Activated CD8-positive, alpha-beta memory T cell treated with anti-CD3 and anti-CD28 coated beads for 36 hours (primary cell): ENCODE data around the gene RNF224. TPM values are rescaled to one million over a fixed set of nuclear protein-coding genes. Genes with fewer than 3 reads are reported as not detected.

ENCODE experiments used
- CTCF ChIA-PET: fragments of 350-600 bp; sonication (Branson Sonifier 250); formaldehyde crosslinking; loops from one replicate; lab custom pipeline; 2021; ENCODE audit warnings: antibody characterized with exemption; lab: Charles Lee
- POLR2A ChIA-PET: fragments of 350-600 bp; sonication (Branson Sonifier 250); formaldehyde crosslinking; loops from one replicate; lab custom pipeline; 2021; ENCODE audit warnings: antibody characterized with exemption; lab: Charles Lee
- total RNA-seq, 2 experiments: library from RNA; stranded (reverse); gene quantifications; one replicate each; pipeline ENCODE4 v1.2.3, GENCODE V29; 2021

The RNF224 gene
- total RNA-seq, 2 experiments from 2014 or later, result not detected

DNA sequence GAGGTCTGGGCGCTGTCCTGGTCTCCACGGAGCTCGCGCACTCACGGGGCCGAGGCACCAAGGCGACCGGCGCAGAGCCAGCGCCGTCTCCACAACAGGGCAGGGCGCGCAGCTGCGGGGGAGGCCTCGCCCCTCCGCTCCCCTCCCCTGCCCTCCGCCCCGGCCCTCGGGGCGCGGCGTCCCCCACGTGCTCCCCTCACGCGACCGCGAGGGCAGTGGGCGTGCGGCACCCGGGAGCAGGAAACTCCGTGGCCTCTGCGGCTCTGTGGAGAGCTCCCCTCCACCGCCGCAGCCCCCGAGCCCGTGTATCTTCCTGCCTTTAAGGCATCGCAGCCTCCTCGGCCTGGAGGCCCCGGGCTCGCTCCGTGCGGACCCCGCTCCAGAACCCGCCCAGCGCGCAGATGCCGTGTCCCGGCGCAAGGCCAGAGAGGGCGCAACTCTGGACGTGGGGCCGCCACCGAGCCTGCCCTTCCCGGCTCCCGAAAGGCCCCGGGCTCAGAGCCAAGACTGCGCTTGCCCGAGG is 13.1 kb downstream of the RNF224 start:
- CTCF ChIA-PET, result interaction anchor here (0.7 to 2.4 kb wide), 8 partner anchors 10 to 211 kb away, joined by 3 to 8 read pairs (median 4); partner anchors contain the start of genes CYSRT1, MAN1B1, NELFB and RNF224

DNA sequence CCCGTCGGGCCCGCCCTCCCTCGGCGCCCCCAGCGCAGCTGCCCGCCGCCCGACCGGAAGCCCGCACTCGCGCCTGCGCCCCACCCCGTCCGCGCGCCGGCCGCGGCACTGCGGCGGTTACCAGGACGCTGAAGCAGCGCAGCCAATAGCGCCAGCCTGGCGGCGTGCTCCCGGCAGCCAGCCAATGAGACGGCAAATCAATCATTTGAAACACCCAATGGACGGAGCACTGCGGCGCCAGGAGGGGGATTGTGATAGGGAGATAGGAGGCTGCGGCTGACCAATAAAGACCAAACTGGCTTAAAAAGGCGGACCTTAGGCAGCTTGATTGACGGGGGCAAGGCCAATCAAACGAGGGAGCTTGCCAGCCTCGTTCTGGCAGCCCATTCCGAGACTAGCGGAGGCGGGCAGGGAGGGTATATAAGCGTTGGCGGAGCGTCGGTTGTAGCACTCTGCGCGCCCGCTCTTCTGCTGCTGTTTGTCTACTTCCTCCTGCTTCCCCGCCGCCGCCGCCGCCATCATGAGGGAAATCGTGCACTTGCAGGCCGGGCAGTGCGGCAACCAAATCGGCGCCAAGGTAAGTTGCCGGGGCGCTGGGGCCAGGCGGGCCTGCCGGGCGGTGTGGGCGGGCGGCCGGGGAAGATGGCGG is 13.7 kb downstream of the RNF224 start, which contains the start of gene TUBB4B:
TSS of gene TUBB4B (plus strand) at position 447 of the 649 bp plus-strand sequence. CDS start at position 521, 74 bp downstream.
- ChIA-PET POLR2A (interaction anchor here (0.6 to 5.0 kb wide), 17 partner anchors 14 to 878 kb away, joined by 3 to 60 read pairs (median 5); partner anchors contain the start of genes DNLZ, MAN1B1, NELFB and RNF208), CTCF (interaction anchor here (1.2 to 2.4 kb wide), 7 partner anchors 10 to 212 kb away, joined by 3 to 8 read pairs (median 5); partner anchors contain the start of genes CYSRT1, MAN1B1, NELFB and RNF224)

More for the DNA sequence above, 13.1 kb downstream of the RNF224 start:
- POLR2A ChIA-PET, result interaction anchor here (0.6 to 5.0 kb wide), 17 partner anchors 13 to 877 kb away, joined by 3 to 60 read pairs (median 5); partner anchors contain the start of genes DNLZ, MAN1B1, NELFB and RNF208

- ChIA-PET POLR2A (interaction anchor here (0.9 to 5.0 kb wide), 7 partner anchors 13 to 221 kb away, joined by 3 to 60 read pairs (median 6); partner anchors contain the start of genes NELFB, RNF208, RNF224 and TPRN), CTCF (interaction anchor here (1.3 to 2.4 kb wide), 4 partner anchors 13 to 212 kb away, joined by 3 to 8 read pairs (median 5); partner anchors contain the start of genes CYSRT1, NELFB and RNF224)
Observed at GRCh38 chr9:137241490-137242268, 14.4 kb downstream of the RNF224 start.

- ChIA-PET CTCF (no interaction called here), POLR2A (interaction anchor here (0.7 to 5.0 kb wide), 4 partner anchors 13 to 166 kb away, joined by 3 to 60 read pairs (median 4); partner anchors contain the start of gene NELFB)
Observed at GRCh38 chr9:137242269-137243203, 15.2 kb downstream of the RNF224 start.

DNA sequence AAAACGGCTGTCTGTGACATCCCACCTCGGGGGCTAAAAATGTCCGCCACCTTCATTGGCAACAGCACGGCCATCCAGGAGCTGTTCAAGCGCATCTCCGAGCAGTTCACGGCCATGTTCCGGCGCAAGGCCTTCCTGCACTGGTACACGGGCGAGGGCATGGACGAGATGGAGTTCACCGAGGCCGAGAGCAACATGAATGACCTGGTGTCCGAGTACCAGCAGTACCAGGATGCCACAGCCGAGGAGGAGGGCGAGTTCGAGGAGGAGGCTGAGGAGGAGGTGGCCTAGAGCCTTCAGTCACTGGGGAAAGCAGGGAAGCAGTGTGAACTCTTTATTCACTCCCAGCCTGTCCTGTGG is 15.9 kb downstream of the RNF224 start:
- CTCF ChIA-PET, result interaction anchor here (0.6 kb wide), 2 partner anchors 35 to 365 kb away, joined by 3 read pairs; no protein-coding TSS in a partner anchor
- POLR2A ChIA-PET, result interaction anchor here (1.3 to 5.0 kb wide), 2 partner anchors 12 to 20 kb away, joined by 4 to 60 read pairs; partner anchors contain the start of gene NELFB

- POLR2A ChIA-PET, result interaction anchor here (0.6 to 5.0 kb wide), 3 partner anchors 11 to 148 kb away, joined by 3 to 60 read pairs (median 4); partner anchors contain the start of gene NELFB
- CTCF ChIA-PET, result interaction anchor here (0.6 kb wide), 2 partner anchors 35 to 365 kb away, joined by 3 read pairs; no protein-coding TSS in a partner anchor
Observed at GRCh38 chr9:137243626-137244485, 16.6 kb downstream of the RNF224 start.

- ChIA-PET POLR2A (interaction anchor here (5.0 kb wide), 1 partner anchor 10 kb away, joined by 60 read pairs; the partner anchor contains the start of gene NELFB), CTCF (interaction anchor here (1.4 kb wide), 1 partner anchor 8 kb away, joined by 3 read pairs; no protein-coding TSS in a partner anchor)
Observed at GRCh38 chr9:137244486-137245449, 17.5 kb downstream of the RNF224 start.

DNA sequence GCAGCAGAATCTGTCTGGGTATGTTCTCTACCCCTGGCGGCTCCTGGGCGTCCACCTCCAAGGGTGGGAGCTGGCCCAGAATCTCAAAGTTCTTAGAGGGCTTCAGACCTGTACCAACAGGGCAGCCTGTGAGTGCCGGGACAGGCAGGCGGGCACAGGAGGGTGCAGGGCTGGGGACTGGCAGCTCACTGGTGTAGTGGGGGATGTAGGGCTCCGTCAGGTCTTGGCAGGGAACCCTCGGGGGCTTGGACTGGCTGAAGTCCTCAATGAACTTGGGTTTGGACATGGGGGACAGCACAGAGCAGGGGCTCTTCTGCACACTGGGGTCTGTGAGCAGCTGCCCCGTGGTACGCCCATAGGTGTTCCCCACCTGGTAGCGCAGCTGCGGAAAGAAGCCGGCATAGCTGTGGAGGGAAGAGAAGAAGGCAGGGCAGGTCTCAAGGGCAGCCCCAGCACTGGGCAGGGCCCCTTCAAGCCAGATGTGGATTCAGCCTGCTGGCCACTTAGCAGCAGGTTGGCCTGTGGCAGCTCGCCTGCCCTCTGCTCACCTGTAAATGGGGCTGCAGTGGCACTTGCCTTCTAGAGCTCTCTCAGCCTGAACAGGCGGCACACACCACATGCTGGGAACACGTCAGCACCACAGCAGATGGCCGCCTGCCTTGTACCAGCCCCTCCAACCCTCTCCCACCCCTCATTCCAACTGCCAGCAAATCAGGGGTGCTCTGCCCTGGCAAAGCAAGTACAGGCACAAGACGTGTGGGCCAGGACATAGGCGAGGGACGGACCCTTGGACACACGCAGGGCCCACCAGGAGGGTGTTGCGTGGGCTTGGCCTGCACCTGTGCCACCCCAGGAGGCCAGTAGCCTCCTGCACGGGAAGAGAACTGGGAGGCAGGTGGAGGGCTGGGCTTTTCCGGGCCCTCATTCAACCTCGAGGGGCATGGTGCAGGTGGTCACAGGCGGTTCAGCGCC is 18.4 kb downstream of the RNF224 start:
- CTCF ChIA-PET, result interaction anchor here (1.4 kb wide), 1 partner anchor 9 kb away, joined by 3 read pairs; no protein-coding TSS in a partner anchor

DNA sequence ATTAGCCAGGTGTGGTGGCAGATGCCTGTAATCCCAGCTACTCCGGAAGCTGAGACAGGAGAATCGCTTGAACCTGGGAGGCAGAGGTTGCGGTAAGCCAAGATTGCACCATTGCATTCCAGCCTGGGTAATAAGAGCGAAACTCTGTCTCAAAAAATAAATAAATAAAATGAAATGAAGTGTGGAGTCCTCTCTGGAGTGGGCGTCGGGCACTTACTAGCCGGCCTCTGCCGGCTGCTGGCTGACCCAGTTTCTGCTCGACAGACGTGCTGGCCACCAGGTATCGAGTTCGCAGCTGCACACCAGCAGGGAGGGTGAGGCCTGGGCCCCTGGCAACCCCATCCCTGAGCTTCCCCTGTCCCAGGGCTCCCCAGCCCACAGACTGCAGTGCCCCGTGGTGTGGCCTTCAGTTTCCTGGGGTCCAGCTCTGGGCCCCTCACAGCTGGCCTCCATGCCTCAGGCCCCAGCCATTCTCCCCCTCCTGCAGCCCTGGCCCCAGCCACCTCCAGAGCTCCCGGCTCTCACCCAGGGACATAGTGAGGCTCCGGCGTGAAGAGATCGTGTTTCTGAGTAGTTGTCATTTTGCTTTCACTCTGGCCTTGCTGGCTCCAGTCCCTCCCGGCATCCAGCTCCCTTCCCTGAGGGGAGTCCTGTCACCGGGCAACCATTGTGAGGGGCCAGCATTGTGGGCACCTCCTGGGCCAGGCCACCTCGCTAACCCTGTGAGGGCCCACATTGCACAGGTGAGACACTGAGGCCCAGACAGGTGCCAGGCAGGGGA is 20.0 kb downstream of the RNF224 start:
- ChIA-PET POLR2A (no interaction called here), CTCF (interaction anchor here (1.5 kb wide), 1 partner anchor 11 kb away, joined by 4 read pairs; no protein-coding TSS in a partner anchor)

More for the DNA sequence above, 18.4 kb downstream of the RNF224 start:
- POLR2A ChIA-PET, result no interaction called here

GRCh38 chr9:137247916-137248175 is 20.5 kb downstream of the RNF224 start:
- CTCF ChIA-PET, result interaction anchor here (1.5 kb wide), 1 partner anchor 11 kb away, joined by 4 read pairs; no protein-coding TSS in a partner anchor
- POLR2A ChIA-PET, result interaction anchor here (0.7 kb wide), 1 partner anchor 55 kb away, joined by 5 read pairs; no protein-coding TSS in a partner anchor

DNA sequence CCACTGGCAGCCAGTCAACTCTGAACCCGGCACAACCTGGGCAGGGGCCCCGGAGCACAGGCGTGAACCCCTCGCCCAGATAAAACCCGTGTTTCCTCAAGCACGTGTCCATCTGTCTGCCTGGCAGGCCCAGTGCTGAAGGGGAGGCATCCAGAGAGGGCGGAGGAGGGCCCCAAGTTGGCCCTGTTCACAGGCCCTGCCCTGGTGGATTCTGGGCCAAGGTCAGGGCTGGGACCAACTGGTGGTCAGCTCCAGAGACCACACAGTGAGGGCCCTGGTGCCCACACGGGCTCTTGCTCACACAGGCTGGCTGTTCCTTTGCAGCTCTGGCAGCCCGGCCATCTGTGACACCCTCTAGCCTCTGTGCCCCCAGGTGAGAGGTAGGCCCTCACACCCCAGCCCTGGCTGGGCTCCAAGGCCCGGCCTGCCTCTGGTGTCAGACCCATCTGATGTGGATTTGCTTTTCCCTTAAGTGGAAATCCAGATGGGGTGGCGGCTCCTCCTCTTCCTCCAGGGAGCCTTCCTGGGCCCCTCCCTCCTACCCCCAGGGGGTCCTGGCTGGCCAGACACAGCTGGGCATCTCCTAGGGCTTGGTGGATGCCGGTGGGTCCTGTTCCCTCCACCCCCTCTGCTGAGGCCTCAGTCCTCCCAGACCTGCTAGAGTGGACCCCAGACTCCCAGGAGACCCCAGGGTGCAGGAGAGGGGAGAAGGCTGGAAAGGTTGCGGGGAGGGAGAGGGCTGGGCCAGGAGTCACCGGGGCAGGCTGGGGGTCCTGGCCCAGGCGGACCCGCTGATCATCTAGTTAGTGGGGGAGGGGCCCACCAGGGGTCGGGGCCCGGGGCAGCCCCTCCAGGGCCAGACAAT is 23.3 kb downstream of the RNF224 start:
- CTCF ChIA-PET, result interaction anchor here (0.7 to 1.7 kb wide), 3 partner anchors 10 to 552 kb away, joined by 3 to 5 read pairs (median 4); partner anchors contain the start of gene TUBB4B
- POLR2A ChIA-PET, result no interaction called here

- ChIA-PET POLR2A (no interaction called here), CTCF (interaction anchor here (0.7 to 1.7 kb wide), 3 partner anchors 11 to 553 kb away, joined by 3 to 5 read pairs (median 4); partner anchors contain the start of gene TUBB4B)
Observed at GRCh38 chr9:137251194-137251461, 23.8 kb downstream of the RNF224 start, which contains the start of gene STPG3. Gene STPG3 (plus strand): TSS chr9:137251286. CDS start chr9:137251287, 1 bp downstream.
